ENCODE results near the gene SPATA9. TPM values are rescaled to one million over a fixed set of nuclear protein-coding genes. Genes with fewer than 3 reads are reported as not detected.
"Not testable (repeated sequence)": the region's sequence is repeated elsewhere in the genome, so short reads cannot be mapped to it uniquely, and the experiment has no call there.

The SPATA9 gene
- total RNA-seq, 1 experiment from 2014 or later: 0.42 TPM

GRCh38 chr5:95647886-95648860 lies 34.6 kb downstream of the SPATA9 start:
- no peak for DNase-seq (ENCODE audit: extremely low read depth, low read depth)

DNA sequence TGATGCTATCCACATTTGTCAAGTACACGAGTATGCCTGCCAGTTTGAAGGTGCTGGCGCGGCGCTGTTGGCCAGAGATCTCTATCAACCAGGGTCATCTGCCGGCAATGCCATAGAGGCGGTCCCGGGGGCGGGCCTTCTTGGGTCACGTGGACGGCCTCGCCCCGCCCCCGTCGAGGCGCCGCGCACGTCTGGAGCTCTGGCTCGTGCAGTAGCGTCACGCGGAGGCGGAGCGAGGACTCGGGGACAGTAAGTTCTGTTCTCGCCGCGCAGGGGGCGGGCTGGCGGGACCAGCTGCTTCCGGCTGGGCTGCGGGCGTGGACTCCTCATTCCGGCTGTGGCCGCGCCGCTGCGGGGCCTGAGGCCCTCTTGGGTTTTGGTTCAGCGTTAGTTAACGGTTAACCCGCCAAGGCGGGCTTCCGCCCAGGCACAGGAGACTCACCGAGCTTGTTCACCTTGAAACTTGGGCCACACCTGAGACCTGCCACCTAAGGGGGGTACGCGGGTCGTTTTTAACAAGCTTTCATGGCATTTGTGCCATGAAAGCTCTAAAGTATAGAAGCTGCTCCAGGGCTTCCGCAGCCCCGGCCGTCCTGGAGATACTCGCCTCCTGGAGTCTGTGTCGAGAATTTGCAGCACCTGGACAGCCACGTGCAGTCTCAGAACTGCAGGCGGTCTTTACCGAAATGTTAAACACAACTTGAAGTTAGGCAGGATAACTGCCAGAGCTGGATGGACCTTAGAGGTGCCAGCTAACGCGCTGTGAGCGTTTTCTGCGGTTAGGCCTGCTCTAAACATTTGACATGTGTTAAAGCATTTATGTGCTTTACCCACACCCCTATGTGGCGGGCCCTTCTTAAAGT lies 36.0 kb downstream of the SPATA9 start, which contains the start of gene RFESD:
RFESD (plus strand) TSS at position 209 of the 863 bp plus-strand sequence. CDS start 5,495 bp downstream, outside the sequence.
- DNase-seq (ENCODE audit: extremely low read depth, low read depth): peak; percentile 97

DNA sequence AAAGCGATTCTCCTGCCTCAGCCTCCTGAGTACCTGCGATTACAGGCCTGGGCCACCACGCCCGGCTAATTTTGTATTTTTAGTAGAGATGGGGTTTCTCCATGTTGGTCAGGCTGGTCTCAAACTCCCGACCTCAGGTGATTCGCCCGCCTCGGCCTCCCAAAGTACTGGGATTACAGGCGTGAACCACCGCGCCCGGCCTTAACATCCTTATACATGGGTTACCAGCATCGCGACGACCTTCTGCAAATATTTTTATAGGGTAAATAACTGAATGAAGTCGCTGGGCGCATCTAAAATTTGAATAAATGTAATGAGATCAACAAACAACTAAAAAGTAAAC lies 36.6 kb downstream of the SPATA9 start:
- not testable (repeated sequence) for DNase-seq (ENCODE audit: extremely low read depth, low read depth)

GRCh38 chr5:95644351-95645042 lies 38.3 kb downstream of the SPATA9 start:
- peak; percentile 70 for DNase-seq (ENCODE audit: extremely low read depth, low read depth)

DNA sequence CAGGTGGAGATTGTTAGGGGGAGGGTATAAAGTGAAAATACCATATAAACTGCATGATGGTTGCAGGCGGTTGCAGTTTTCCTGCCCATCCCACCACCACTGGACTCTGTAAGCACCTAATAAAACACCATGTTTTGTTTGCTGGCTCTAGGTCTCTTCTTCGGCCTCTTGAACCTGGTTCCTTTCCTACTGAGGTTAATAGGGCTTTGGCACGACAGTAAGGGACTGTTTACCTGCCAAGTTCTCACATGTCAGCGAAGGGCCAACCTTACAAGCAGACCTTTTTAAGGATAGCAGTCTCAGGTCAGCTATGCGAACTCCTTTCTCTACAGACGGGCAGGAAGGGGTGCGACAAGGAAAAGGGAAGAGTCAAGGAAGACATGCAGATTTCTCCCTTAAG lies 39.6 kb downstream of the SPATA9 start:
- no peak for DNase-seq (ENCODE audit: extremely low read depth, low read depth)

GRCh38 chr5:95641741-95642220 lies 41.0 kb downstream of the SPATA9 start:
- DNase-seq (ENCODE audit: extremely low read depth, low read depth): no peak

DNA sequence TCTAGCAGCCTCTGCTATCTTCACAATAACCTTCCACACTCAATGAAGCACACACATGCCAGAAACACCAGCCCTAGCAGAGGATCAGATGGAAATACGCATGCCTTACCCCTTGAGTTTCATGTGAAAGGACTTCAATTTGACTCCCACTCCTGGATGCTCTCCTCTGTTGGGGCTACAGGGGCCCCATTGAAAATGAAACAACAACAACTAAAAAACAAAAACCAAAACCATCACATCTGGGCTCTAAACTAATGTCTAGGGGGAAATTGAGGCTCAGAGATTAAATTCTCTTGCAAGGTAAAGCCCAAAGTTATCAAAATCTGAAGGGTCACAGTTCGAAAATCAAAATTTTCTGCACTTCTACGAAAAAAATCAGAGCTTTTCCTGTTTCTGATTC lies 44.2 kb downstream of the SPATA9 start:
- DNase-seq (ENCODE audit: extremely low read depth, low read depth): no peak

DNA sequence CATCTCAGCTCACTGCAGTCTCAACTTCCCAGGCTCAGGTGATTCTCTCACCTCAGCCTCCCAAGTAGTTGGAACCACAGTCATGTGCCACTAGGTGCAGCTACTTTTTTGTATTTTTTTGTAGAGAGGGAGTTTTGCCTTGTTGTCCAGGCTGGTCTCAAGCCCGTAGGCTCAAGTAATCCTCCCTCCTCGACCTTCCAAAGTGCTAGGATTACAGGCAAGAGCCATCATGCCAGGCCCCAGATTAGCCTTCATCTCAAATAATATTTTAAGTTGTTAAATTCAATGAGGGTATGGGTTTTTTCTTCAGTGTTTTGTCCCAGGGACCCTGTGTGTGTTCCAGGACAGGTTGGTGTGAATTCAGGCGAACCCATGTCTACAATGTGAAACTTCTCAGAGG lies 48.7 kb downstream of the SPATA9 start:
- DNase-seq (ENCODE audit: extremely low read depth, low read depth): no peak

GRCh38 chr5:95633671-95634070 lies 49.1 kb downstream of the SPATA9 start:
- DNase-seq (ENCODE audit: extremely low read depth, low read depth): no peak

DNA sequence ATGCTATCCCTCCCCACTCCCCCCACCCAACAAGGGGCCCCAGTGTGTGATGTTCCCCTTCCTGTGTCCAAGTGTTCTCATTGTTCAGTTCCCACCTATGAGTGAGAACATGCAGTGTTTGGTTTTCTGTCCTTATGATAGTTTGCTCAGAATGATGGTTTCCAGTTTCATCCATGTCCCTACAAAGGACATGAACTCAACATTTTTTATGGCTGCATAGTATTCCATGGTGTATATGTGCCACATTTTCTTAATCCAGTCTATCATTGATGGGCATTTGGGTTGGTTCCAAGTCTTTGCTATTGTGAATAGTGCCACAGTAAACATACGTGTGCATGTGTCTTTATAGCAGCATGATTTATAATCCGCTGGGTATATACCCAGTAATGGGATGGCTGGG lies 49.8 kb downstream of the SPATA9 start:
- not testable (repeated sequence) for DNase-seq (ENCODE audit: extremely low read depth, low read depth)

DNA sequence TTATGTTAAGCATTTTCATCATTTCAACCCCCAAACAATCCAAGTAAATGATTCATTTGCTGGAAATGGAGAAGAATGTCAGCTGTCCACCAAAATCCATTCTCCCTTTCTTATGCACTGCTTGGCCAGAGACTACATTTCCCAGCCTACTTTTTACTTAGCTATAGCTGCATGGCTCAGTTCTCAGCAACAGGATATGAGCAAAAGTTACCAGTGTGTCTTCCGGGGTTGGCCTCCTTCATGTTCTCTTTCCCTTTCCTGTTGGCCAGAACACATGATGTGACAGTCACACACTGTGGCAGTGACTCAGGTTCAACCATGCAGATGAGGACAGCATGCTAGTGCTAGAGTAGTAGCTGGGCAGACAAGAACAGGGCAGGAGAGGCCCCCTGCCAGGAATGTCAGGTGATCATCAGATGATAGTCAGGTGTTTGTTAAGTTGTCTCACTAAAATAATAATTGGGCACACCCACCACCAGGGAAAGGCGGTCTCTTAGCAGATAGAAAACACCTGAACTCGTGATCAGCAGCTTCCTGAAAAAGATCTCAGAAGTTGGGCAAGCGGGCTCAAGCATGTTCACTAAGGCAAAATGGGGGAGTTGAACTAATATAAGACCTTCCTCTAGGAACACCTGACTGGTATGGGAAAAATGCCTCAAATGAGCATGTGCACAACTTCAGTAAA lies 50.7 kb downstream of the SPATA9 start:
- no peak for DNase-seq (ENCODE audit: extremely low read depth, low read depth)

DNA sequence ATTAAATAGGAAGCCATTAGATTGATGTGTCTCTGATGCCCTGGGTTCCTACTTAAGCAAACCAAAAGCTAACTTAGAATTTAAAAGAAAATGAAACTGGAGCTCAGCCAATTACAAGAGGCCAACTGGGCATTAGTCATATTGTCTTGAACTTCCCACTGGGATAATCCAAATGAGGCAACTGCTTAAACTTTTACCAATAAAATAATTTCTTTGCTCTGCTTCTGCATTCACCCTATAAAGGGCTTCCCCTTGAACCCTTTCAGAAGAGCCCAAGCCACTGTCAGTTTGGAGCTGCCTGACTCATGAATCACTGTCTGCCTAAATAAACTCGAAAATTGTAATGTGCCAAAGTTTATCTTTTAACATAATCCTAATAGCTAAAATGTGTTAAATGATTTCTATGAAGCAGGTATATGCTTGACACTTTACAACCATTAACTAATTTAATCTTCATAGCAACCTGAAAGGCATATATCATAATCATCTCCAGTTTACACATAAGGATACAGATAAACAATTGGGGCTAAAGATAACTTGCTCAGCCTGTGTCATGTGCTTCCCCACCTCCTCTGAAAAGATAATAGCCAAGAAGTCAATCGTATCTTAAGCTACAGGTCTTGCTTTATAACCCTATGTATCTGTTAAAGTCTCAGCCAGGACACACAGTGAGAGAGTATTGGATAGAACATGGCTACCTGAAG lies 51.4 kb downstream of the SPATA9 start:
- no peak for DNase-seq (ENCODE audit: extremely low read depth, low read depth)

GRCh38 chr5:95630394-95630917 lies 52.3 kb downstream of the SPATA9 start:
- DNase-seq (ENCODE audit: extremely low read depth, low read depth): no peak

- no peak for DNase-seq (ENCODE audit: extremely low read depth, low read depth)
Observed at GRCh38 chr5:95628933-95629332, 53.9 kb downstream of the SPATA9 start.

DNA sequence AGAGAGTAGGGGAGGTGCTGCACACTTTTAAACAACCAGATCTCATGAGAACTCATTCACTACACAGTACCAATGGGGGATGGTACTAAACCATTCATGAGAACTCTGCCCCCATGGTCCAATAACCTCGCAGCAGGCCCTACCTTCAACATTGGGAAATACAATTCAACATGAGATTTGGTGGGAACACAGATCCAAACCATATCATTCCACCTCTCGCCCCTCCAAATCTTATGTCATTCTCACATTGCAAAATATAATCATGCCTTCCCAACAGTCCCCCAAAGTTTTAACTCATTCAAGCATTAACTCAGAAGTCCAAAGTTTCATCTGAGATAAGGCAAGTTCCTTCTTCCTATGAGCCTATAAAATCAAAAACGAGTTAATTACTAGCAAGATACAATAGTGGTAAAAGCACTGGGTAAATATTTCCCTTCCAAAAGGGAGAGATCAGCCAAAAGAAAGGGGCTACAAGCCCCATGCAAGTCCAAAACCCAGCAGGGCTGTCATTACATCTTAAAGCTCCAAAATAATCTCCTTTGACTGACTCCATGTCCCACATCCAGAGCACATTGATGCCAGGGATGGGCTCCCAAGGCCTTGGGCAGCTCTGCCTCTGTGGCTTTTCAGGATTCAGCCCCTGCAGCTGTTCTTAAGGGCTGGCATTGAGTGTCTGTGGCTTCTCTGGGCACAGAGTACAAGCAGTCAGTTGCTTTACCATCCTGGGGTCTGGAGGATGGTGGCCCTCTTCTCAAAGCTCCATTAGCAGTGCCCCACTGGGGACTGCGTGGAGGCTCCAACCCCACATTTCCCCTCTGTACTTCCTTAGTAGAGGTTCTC lies 54.6 kb downstream of the SPATA9 start:
- DNase-seq (ENCODE audit: extremely low read depth, low read depth): no peak

DNA sequence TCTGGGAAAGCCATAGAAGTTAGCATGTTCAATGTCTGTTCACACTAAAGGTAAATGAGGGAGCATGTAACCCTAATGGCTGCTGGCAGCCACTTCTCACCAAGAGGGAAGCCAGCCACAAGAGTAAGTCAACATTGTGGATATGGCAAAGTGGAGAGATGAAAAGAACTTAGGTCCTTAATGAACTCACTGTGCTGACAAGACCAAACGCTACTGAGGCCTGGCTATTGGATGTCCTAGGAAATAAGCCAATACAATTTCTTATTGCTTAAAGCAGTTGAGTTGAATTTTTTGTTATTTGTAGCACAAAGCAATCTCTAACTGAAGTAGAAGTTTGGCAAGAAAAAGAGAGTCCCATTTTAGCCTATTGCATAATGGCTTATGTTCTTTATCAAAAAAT lies 56.1 kb downstream of the SPATA9 start:
- DNase-seq (ENCODE audit: extremely low read depth, low read depth): no peak

GRCh38 chr5:95624368-95624767 lies 58.4 kb downstream of the SPATA9 start:
- no peak for DNase-seq (ENCODE audit: extremely low read depth, low read depth)

DNA sequence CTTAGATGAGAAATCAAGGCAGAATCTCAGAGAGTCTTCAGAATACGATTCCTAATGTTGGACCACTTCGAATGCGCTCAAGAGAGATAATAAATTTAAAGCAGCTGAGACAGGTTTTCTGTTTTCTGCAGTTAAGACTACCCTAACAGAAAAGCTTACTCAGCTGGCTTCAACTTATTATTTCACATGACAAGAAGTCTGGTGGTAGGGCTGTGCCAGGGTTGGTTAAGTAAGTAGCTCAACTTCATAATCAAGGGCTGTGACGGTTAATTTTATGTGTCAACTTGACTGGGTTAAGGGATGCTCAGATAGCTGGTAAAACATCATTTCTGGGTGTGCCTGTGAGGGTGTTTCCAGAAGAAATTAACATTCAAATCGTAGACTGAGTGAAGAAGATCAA lies 59.1 kb downstream of the SPATA9 start:
- DNase-seq (ENCODE audit: extremely low read depth, low read depth): no peak

Data from NCI-H460 (cell line).